Upper lobe of right lung (tissue), 1 donor: ENCODE data around the gene SLX9. TPM values are rescaled to one million over a fixed set of nuclear protein-coding genes. Genes with fewer than 3 reads are reported as not detected.

Source experiments
- ATAC-seq: fragments of 200-7000 bp; cut with Tn5 transposase; one replicate; pipeline ENCODE4 v1.9.1; 2020; ENCODE audit warnings: mild to moderate bottlenecking, moderate library complexity
- DNase-seq: peaks from one replicate; pipeline ENCODE4 v3.0.0-alpha.2; 2020
- H3K27ac ChIP-seq: fragments of 200-600 bp; one replicate; pipeline ENCODE4 v1.8.0; 2022
- H3K27me3 ChIP-seq: fragments of 200-600 bp; one replicate; pipeline ENCODE4 v1.8.0; 2022; ENCODE audit warnings: mild to moderate bottlenecking
- H3K36me3 ChIP-seq: fragments of 200-600 bp; one replicate; pipeline ENCODE4 v1.8.0; 2022
- H3K4me1 ChIP-seq: fragments of 200-600 bp; one replicate; pipeline ENCODE4 v1.8.0; 2022
- H3K4me3 ChIP-seq: fragments of 200-600 bp; one replicate; pipeline ENCODE4 v1.8.0; 2022; ENCODE audit warnings: mild to moderate bottlenecking
- H3K9me3 ChIP-seq: fragments of 200-600 bp; one replicate; pipeline ENCODE4 v1.8.0; 2022
- intact Hi-C: fragments of 100-400 bp; cut with DNase I; formaldehyde crosslinking; loops from one replicate; pipeline ENCODE4 v1.11.0; 2022
- total RNA-seq: library from RNA; stranded (reverse); fragmentation: NEBNext Ultra II Directional; extraction: Animal tissue kit (Norgen Biotek cat#: 25700); gene quantifications from one replicate; pipeline ENCODE4 v1.2.1, GENCODE V29; 2021
- TF ChIP-seq, protein P1 (sequence below): fragments of 200-600 bp; IDR thresholded peaks from one replicate; pipeline ENCODE4 v1.8.0; 2022; ENCODE audit warnings: antibody characterized with exemption
- donor health status: DM: no; HTN: yes; CAD: no; lungs with severe emphysema.

The SLX9 gene
- total RNA-seq, 1 donor from 2014 or later: 22.8 TPM

DNA sequence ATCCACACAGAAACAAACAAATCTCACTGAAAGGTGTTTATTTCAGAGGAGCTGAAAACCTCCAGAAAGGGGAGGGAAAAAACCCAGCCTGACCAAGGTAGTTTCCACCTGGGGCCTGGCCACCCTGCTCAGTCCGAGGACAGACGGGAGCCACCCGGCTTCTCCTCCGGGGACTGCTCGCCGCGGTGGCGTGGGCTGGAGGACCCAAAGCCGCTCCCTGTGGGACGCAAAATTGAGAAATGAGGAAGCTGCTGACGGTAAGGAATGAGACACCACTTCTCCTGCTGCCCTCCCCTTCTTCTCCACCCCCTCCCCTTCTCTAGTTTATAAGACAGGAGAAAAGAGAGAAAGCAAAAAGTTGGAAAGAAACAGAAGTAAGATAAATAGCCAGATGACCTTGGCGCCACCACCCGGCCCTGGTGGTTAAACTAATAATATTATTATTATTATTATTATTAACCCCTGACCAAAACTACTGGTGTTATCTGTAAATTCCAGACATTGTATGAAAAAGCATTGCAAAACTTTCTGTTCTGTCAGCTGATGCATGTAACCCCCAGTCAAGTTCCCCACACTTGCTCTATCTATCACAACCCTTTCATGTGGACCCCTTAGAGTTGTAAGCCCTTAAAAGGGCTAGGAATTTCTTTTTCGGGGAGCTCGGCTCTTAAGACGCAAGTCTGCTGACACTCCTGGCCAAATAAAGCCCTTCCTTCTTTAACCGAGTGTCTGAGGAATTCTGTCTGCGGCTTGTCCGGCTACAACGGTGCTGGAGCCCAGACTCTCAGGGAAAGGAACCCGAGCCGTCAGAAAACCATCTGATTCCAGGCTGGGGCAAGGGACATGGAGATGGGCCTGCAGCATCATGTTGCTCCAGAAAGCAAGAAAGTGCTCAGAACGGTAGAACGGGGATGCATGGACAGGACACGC, 31.6 kb upstream of the SLX9 start:
- no peak overlapping the region for H3K27ac ChIP-seq
- no peaks in the 10 kb centered on the region for H3K27me3 ChIP-seq
- no peaks in the 10 kb centered on the region for H3K36me3 ChIP-seq
- H3K4me3 ChIP-seq: peak overlapping the region; percentile 9
- peaks cover 40% of the 10 kb centered on the region for H3K4me1 ChIP-seq
- peak; percentile 85 for DNase-seq
- TF ChIP-seq, protein P1, sequence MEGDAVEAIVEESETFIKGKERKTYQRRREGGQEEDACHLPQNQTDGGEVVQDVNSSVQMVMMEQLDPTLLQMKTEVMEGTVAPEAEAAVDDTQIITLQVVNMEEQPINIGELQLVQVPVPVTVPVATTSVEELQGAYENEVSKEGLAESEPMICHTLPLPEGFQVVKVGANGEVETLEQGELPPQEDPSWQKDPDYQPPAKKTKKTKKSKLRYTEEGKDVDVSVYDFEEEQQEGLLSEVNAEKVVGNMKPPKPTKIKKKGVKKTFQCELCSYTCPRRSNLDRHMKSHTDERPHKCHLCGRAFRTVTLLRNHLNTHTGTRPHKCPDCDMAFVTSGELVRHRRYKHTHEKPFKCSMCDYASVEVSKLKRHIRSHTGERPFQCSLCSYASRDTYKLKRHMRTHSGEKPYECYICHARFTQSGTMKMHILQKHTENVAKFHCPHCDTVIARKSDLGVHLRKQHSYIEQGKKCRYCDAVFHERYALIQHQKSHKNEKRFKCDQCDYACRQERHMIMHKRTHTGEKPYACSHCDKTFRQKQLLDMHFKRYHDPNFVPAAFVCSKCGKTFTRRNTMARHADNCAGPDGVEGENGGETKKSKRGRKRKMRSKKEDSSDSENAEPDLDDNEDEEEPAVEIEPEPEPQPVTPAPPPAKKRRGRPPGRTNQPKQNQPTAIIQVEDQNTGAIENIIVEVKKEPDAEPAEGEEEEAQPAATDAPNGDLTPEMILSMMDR: no peak
- intact Hi-C loops: no loop called here
- no peaks in the 10 kb centered on the region for H3K9me3 ChIP-seq
- peak; percentile 68 for ATAC-seq

DNA sequence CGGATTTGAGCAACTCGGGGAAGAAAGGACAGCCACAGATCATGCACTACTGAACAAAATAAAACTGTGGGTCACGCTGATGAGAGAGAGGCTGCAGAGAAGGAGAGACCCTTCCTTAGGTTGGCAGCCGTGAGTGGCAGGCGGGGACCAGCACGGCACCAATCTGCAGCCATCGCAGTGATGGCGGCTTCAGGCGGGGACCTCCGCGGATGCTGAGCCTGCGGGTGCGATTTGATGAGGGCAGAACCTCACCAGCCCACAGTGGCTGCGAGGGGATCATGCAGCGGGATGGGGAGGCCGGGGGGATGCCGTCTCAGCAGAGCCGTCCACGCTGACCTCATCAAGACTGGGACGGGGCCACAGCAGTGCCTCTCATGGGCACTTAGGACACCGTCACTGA, 30.9 kb upstream of the SLX9 start:
- ATAC-seq (no peak), DNase-seq (no peak)
- TF ChIP-seq, protein P1: no peak
- Histone ChIP-seq H3K36me3 (no peaks in the 10 kb centered on the region), H3K4me1 (peaks cover 46% of the 10 kb centered on the region), H3K27ac (no peak overlapping the region), H3K9me3 (no peaks in the 10 kb centered on the region), H3K27me3 (no peaks in the 10 kb centered on the region), H3K4me3 (no peak overlapping the region)
- intact Hi-C loops: no loop called here

GRCh38 chr21:44909719-44910118, 30.1 kb upstream of the SLX9 start:
- Histone ChIP-seq H3K36me3 (no peaks in the 10 kb centered on the region), H3K27me3 (no peaks in the 10 kb centered on the region), H3K9me3 (no peaks in the 10 kb centered on the region), H3K27ac (no peak overlapping the region), H3K4me3 (no peak overlapping the region), H3K4me1 (peaks cover 53% of the 10 kb centered on the region)
- intact Hi-C loops: no loop called here
- DNase-seq (no peak), ATAC-seq (no peak)
- TF ChIP-seq, protein P1: no peak

DNA sequence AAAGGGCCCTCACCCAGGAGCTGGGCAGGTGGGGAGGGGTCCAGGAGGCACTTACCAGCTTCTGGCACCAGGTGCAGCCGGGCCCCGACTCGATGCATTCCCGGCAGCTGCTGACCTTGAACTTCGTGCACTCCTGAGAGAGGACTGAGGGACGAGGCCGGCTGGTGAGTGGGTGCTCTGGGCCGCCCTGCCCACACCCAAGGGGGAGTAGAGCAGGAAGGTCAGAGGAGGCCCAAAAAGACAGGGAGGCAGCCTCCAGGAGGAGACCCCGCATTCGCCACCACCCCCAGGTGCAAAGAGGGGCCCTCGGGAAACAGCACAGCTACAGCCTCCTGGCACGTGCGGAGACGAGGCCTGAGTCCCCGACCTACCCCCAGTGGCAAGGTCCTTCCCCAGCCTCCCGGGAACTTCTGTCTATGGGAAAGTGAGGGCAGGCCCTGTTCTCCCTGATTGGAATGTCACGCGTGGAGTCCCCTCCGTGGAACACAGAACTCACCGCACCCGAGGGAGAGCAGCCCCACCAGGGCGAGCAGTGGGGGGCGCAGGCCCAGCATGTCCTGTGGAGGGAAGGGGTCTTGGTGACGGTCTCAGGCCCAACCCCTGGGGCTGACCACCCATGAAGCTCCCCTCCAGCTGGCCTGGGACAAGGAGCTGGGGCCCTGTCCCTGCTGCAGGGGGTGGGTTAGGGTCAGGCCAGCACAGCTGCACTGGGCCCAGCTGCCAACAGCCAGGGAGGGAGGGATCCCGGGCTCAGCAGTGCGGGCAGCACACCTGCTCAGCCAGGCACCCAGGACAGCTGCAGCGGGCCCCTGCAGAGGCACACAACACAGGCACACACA, 29.4 kb upstream of the SLX9 start:
- TF ChIP-seq, protein P1: no peak
- Histone ChIP-seq H3K4me1 (peaks cover 56% of the 10 kb centered on the region), H3K27me3 (no peaks in the 10 kb centered on the region), H3K9me3 (no peaks in the 10 kb centered on the region), H3K27ac (no peak overlapping the region), H3K36me3 (no peaks in the 10 kb centered on the region), H3K4me3 (no peak overlapping the region)
- DNase-seq: no peak
- intact Hi-C loops: no loop called here
- ATAC-seq: no peak

DNA sequence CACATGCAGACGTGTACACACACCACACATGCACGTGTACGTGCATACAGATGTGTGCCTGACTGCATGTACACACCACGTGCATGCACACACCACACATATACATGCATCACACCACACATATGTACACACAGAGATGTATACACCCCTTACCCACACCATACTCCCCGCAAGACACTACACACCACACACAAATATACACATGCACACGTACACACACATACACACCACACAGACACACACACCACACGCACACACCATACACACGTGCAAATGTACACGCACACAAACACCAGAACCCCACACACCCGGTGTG, 28.8 kb upstream of the SLX9 start:
- no peak overlapping the region for H3K4me3 ChIP-seq
- H3K36me3 ChIP-seq: no peaks in the 10 kb centered on the region
- DNase-seq (no peak), ATAC-seq (no peak)
- intact Hi-C loops: no loop called here
- H3K4me1 ChIP-seq: peaks cover 59% of the 10 kb centered on the region
- no peaks in the 10 kb centered on the region for H3K9me3 ChIP-seq
- H3K27ac ChIP-seq: peak overlapping the region; percentile 59
- no peaks in the 10 kb centered on the region for H3K27me3 ChIP-seq
- TF ChIP-seq, protein P1: no peak
